Thoracic aorta (tissue), 2 donors: ENCODE results near the gene BCL2L14. TPM values are rescaled to one million over a fixed set of nuclear protein-coding genes. Genes with fewer than 3 reads are reported as not detected.

ENCODE experiments used
- ATAC-seq: fragments of 150-250 bp; one replicate; pipeline ENCODE4 v1.8.0; 2017; ENCODE audit warnings: low read depth; ENCODE audit not compliant: insufficient number of reproducible peaks, low FRiP score
- DNase-seq: peaks from one replicate; pipeline ENCODE4 v3.0.0-alpha.2; 2020; ENCODE audit warnings: low spot score
- H3K27ac ChIP-seq, 2 donors: fragments of 200-600 bp; sonication (generic); 1 replicate in 1 of 2; 2 replicates in 1 of 2; pipeline ENCODE4 v1.5.1; 2016; ENCODE audit warnings: mild to moderate bottlenecking in 2 of 2, moderate library complexity in 2 of 2
- H3K27me3 ChIP-seq: fragments of 200-600 bp; sonication (generic); replicated peaks from 2 replicates; pipeline ENCODE4 v1.6.0; 2016; ENCODE audit warnings: mild to moderate bottlenecking; ENCODE audit not compliant: insufficient read depth
- H3K36me3 ChIP-seq: fragments of 200-600 bp; sonication (generic); one replicate; pipeline ENCODE4 v1.5.1; 2016
- H3K4me1 ChIP-seq, 2 donors: fragments of 200-600 bp; sonication (generic); 1 replicate in 1 of 2; 2 replicates in 1 of 2; pipeline versions ENCODE4 v1.5.1 to v1.6.0; 2016; ENCODE audit warnings: low read depth in 2 of 2, mild to moderate bottlenecking in 1 of 2; ENCODE audit not compliant: control insufficient read depth in 1 of 2
- H3K4me3 ChIP-seq: fragments of 200-600 bp; sonication (generic); 2 replicates; pipeline ENCODE4 v1.5.1; 2016; ENCODE audit warnings: mild to moderate bottlenecking
- H3K9me3 ChIP-seq: fragments of 200-600 bp; sonication (generic); 2 replicates; pipeline ENCODE4 v1.5.1; 2016
- CTCF ChIP-seq: fragments of 200-600 bp; sonication (generic); IDR thresholded peaks from one replicate; pipeline ENCODE4 v1.5.1; 2019; ENCODE audit warnings: antibody characterized with exemption
- total RNA-seq, 2 donors: library from RNA; depleted of rRNA; stranded (reverse); fragments of >200 nt; gene quantifications; one replicate each; pipeline versions ENCODE4 v1.1.0 to v1.2.3, GENCODE V29; 2016

The BCL2L14 gene
- total RNA-seq, 2 donors from 2014 or later = 0.85 TPM; not detected in 1

DNA sequence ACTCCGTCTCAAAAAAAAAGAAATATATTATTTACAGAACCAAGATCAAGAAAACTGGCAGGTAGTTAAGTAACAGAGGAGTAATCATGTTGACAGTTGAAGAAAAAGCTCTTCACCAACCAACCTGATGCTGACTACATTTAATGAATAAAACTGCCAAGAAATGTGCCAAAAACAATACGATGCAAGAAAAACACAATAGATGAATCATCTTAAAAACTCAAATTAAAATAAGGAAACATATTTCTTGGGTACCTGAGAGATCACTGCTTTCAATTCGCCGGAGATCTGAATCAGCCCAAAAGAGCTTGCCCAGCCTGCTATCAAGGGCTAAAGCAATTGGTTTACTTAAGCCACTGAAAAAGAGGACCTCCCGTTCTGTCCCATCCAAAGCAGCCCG is 76.4 kb downstream of the BCL2L14 start:
- no peak overlapping the region for H3K4me3 ChIP-seq
- no peak for DNase-seq
- peaks cover 25% of the 10 kb centered on the region for H3K36me3 ChIP-seq
- no peak for ATAC-seq
- H3K9me3 ChIP-seq = no peaks in the 10 kb centered on the region
- no peaks in the 10 kb centered on the region for H3K27me3 ChIP-seq
- H3K4me1 ChIP-seq = no peaks in the 10 kb centered on the region
- no peak for TF ChIP-seq CTCF
- no peak overlapping the region for H3K27ac ChIP-seq

Other genes starting within 250 kb of the BCL2L14 start
- 10 to 100 TPM; 39.9 to 41.5 TPM for gene LRP6, start 196.1 kb downstream of the BCL2L14 start, total RNA-seq